Measurements from ENCODE around the gene DNM2. TPM values are rescaled to one million over a fixed set of nuclear protein-coding genes. Genes with fewer than 3 reads are reported as not detected.
"Not testable (repeated sequence)": the region's sequence is repeated elsewhere in the genome, so short reads cannot be mapped to it uniquely, and the experiment has no call there.

Gene DNM2
- polyA plus RNA-seq, 1 donor = 87.4 TPM

DNA sequence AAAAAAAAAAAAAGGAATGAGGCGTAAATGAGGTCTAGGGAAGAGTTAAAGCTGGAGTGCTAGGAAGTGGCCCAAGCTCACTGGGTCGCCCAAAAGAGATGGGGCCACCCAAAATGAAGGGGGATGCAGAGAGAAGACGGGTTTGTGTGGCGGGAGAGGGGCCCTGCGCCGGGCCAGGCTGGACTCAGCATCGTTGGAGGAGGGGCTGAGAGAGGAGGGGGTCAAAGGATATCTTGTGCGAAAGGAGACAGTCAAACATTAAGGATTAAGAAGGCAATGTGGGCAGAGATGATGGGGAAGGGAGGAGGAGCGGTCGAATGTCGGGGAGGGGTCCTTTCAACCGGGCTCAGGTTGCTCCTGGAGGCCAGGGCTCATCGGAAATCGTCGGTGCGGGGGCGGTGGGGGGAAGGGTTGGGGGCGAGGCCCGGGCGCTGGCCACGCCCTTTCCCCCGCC lies 152.6 kb downstream of the DNM2 start:
- no peak for DNase-seq

- peak; percentile 99 for DNase-seq
These were observed 153.2 kb downstream of the DNM2 start, which contains the start of gene CARM1 for GRCh38 chr19:10870955-10871603. Gene CARM1, plus strand, starts transcription at chr19:10871553. Its CDS starts 150 bp downstream, at chr19:10871703.

- no peak for DNase-seq
These were observed 154.0 kb downstream of the DNM2 start for GRCh38 chr19:10871711-10872545.

DNA sequence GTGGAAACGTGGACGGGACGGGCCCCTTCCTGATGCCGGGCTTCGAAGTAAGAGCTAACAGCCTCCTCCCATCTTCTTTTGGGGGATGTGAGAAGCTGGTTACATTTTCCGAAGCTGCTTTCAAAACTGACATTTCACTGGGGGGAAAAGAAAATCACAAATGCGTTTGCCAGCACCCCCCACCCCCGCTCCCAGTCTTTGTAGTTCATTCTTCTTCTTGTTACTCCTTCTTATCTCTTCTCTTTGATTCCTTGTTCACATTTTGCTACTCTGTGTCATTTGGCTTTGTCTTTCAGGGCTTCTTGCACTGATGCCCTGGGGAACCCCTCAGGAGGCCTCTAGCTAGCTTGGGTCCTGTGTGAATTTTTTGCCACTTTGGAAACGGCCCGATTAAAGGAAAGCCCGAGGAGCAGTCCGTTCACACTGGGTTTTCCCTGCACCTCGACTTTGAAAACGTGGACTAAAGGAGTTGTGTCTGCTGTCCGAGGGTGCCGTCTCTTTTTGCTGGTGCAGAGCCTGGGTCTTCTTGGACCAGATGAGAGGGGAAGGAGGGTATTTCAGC lies 154.7 kb downstream of the DNM2 start:
- DNase-seq = no peak

DNA sequence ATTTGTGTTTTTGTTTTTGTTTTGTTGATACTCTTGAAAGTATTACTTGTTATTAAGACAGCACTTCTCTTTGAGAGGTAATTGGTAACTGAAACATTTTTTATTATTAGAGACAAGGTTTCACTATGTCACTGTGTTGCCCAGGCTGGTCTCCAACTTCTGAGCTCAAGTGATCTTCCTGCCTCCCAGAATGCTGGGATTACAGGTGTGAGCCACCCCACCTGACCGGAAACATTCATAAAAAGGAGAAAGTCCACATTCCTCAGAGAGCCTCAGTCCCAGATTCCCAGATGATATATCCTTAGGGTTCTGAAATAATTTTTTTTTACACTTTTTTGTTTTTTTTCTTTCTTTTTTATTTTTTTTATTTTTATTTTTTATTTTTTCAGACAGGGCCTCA lies 156.1 kb downstream of the DNM2 start:
- DNase-seq = no peak

DNA sequence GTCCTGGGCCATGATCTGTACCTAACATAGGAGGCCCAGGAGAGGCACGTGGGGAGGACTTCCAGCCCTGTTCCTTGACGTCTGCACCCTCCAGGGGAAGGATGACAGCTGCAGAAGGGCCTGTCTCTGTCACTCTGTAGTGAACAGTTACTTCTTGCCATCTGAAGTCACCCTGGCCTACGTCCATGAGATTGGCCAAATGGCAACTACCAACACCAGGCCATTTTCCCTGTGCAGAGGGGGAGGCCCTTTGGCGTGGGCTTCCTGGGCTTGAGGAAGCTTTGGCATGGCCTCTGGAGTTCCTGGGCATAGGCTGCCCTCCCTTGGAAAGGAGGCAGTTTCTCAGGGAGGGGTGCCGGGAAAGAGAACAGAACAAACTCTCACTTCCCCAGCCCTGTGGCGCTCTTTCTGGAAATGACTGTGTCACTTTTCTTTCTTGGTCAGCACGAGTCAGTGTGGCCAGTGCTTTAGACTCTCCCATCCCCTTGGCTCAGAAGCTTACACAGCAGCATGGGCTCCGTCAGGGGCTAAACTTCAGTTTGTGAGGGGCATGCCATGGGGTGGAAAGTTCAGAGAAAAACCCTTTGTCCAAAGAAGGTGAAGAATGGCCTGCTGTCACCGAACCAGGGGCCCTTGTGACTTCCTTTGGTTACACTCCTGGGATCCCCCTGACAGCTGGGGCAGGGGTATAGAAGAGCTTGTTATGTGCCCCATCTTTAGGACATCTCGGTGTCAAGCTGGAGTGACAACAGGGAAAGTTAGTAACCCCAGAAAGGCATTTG lies 158.8 kb downstream of the DNM2 start:
- no peak for DNase-seq

DNA sequence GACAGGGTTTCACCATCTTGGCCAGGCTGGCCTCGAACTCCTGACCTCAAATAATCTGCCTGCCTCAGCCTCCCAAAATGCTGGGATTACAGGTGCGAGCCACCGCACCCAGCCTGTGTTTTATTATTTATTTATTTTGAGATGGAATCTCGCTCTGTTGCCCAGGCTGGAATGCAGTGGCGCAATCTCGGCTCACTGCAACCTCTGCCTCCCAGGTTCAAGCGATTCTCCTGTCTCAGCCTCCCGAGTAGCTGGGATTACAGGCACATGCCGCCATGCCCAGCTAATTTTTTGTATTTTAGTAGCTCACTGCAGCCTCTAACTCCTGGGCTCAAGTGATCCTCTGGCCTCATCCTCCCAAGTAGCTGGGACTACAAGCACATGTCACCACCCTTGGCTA lies 159.7 kb downstream of the DNM2 start:
- DNase-seq = not testable (repeated sequence)

DNA sequence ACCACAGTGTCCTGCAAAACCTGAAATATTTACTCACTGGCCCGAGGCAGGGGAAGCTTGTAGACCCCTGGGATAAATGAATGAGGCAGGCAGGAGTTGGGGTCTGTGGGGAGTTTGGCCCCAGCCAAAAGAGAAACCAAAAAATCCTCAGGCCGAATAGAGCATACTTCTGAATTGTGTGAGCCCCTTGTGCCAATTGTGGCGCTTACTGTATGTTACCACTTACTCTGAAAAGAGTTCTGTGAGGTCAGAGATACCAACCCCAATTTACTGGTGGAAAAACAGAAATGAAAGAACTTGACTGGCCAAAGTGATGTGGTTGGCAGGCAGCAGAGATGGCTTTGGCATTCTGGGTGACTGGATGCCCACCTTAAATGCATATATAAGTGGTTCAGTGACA lies 160.4 kb downstream of the DNM2 start:
- no peak for DNase-seq

Other genes with a start within 250 kb of the DNM2 start
- gene KEAP1, start 214.7 kb upstream of the DNM2 start, polyA plus RNA-seq (ENCODE audit: insufficient read length) = 65.6 TPM
- gene S1PR5, start 200.6 kb upstream of the DNM2 start, polyA plus RNA-seq (ENCODE audit: insufficient read length) = 1.2 TPM
- gene ATG4D, start 174.2 kb upstream of the DNM2 start, polyA plus RNA-seq (ENCODE audit: insufficient read length) = 26.2 TPM
- gene KRI1, start 152.1 kb upstream of the DNM2 start, polyA plus RNA-seq (ENCODE audit: insufficient read length) = 27.5 TPM
- 14.4 TPM for gene CDKN2D, start 149.1 kb upstream of the DNM2 start, polyA plus RNA-seq (ENCODE audit: insufficient read length)
- 0.86 TPM for gene AP1M2, start 130.8 kb upstream of the DNM2 start, polyA plus RNA-seq (ENCODE audit: insufficient read length)
- 184 TPM for gene SLC44A2, start 92.5 kb upstream of the DNM2 start, polyA plus RNA-seq (ENCODE audit: insufficient read length)
- 175 TPM for gene ILF3, start 63.7 kb upstream of the DNM2 start, polyA plus RNA-seq (ENCODE audit: insufficient read length)
- gene QTRT1, start 16.6 kb upstream of the DNM2 start, polyA plus RNA-seq (ENCODE audit: insufficient read length) = 36.8 TPM
- gene TMED1, start 118.1 kb downstream of the DNM2 start, polyA plus RNA-seq (ENCODE audit: insufficient read length) = 41.7 TPM
- gene C19orf38, start 130.3 kb downstream of the DNM2 start, polyA plus RNA-seq (ENCODE audit: insufficient read length) = 3.7 TPM
- gene CARM1, start 153.5 kb downstream of the DNM2 start, polyA plus RNA-seq (ENCODE audit: insufficient read length) = 75.2 TPM
- gene YIPF2, start 210.6 kb downstream of the DNM2 start, polyA plus RNA-seq (ENCODE audit: insufficient read length) = 28.6 TPM
- 19.0 TPM for gene TIMM29, start 210.7 kb downstream of the DNM2 start, polyA plus RNA-seq (ENCODE audit: insufficient read length)
- 107 TPM for gene SMARCA4, start 243.0 kb downstream of the DNM2 start, polyA plus RNA-seq (ENCODE audit: insufficient read length)

Data from hindlimb muscle (tissue), 1 donor.